GM19452 (cell line): ENCODE measurements around the gene MYRIP.

Experiments
- ATAC-seq: cut with Tn5 transposase; IDR thresholded peaks from one replicate; pipeline ENCODE4 v1.9.1; 2021; ENCODE audit not compliant: unreplicated experiment

MYRIP gene

GRCh38 chr3:40309418-40309924 lies 500.1 kb downstream of the MYRIP start, which contains the start of gene EIF1B:
Gene EIF1B, plus strand, starts transcription at chr3:40309707. Its CDS starts 235 bp downstream, at chr3:40309942.
- peak; percentile 87 for ATAC-seq
